ENCODE data around the gene ZSCAN5A. TPM values are rescaled to one million over a fixed set of nuclear protein-coding genes. Genes with fewer than 3 reads are reported as not detected.
"Not testable (repeated sequence)": the region's sequence is repeated elsewhere in the genome, so short reads cannot be mapped to it uniquely, and the experiment has no call there.

Gene ZSCAN5A
- polyA plus RNA-seq (2013, experiment 1 of 2) = 5.1 TPM
- polyA plus RNA-seq (2013, experiment 2 of 2) = 7.7 TPM

GRCh38 chr19:56314381-56315076, at the start of gene ZSCAN5A:
ZSCAN5A (minus strand) TSS chr19:56314839; CDS start chr19:56225046, 89,793 bp downstream.
- peak within 1 kb of the TSS; percentile 98 for H3K27ac ChIP-seq (ENCODE audit: low read depth, low read length, severe bottlenecking)
- H3K36me3 ChIP-seq (ENCODE audit: control insufficient read depth, insufficient read depth, low read length) = peaks cover 29% of the 10 kb centered on the region
- WGBS, 2 experiments (ENCODE audit: insufficient coverage in 2 of 2) = 0% methylated on average over 34 to 44 of the region's 47 CpGs
- peak within 1 kb of the TSS; percentile 59 for H3K4me3 ChIP-seq (ENCODE audit: extremely low read depth, insufficient read depth, low read length, poor library complexity, severe bottlenecking)
- no peaks in the 10 kb centered on the region for H3K4me1 ChIP-seq (ENCODE audit: control insufficient read depth, insufficient read depth, low read length, poor library complexity, severe bottlenecking)
- no peaks in the 10 kb centered on the region for H3K9me3 ChIP-seq (ENCODE audit: control insufficient read depth, low read length)

GRCh38 chr19:56360841-56361240, 46.2 kb upstream of the ZSCAN5A start:
- Histone ChIP-seq H3K9me3 (ENCODE audit: control insufficient read depth, low read length) (peaks cover 3% of the 10 kb centered on the region), H3K36me3 (ENCODE audit: control insufficient read depth, insufficient read depth, low read length) (no peaks in the 10 kb centered on the region), H3K4me3 (ENCODE audit: extremely low read depth, insufficient read depth, low read length, poor library complexity, severe bottlenecking) (no peak overlapping the region), H3K27ac (ENCODE audit: low read depth, low read length, severe bottlenecking) (no peak overlapping the region), H3K4me1 (ENCODE audit: control insufficient read depth, insufficient read depth, low read length, poor library complexity, severe bottlenecking) (no peaks in the 10 kb centered on the region)
- WGBS, 2 experiments (ENCODE audit: insufficient coverage in 2 of 2) = 56 to 83% methylated on average over 1 of the region's 2 CpGs

GRCh38 chr19:56356944-56357343, 42.3 kb upstream of the ZSCAN5A start:
- Histone ChIP-seq H3K9me3 (ENCODE audit: control insufficient read depth, low read length) (peaks cover 5% of the 10 kb centered on the region), H3K27ac (ENCODE audit: low read depth, low read length, severe bottlenecking) (no peak overlapping the region), H3K36me3 (ENCODE audit: control insufficient read depth, insufficient read depth, low read length) (no peaks in the 10 kb centered on the region), H3K4me3 (ENCODE audit: extremely low read depth, insufficient read depth, low read length, poor library complexity, severe bottlenecking) (no peak overlapping the region), H3K4me1 (ENCODE audit: control insufficient read depth, insufficient read depth, low read length, poor library complexity, severe bottlenecking) (no peaks in the 10 kb centered on the region)
- 80% methylated on average over 1 of the region's 2 CpGs; no CpG with 5 or more reads in 1 of the 2 experiments for WGBS, 2 experiments (ENCODE audit: insufficient coverage in 2 of 2)

GRCh38 chr19:56355517-56355916, 40.9 kb upstream of the ZSCAN5A start:
- no CpG with 5 or more reads among the region's 1 CpG for WGBS, 2 experiments (ENCODE audit: insufficient coverage in 2 of 2)
- no peaks in the 10 kb centered on the region for H3K36me3 ChIP-seq (ENCODE audit: control insufficient read depth, insufficient read depth, low read length)

GRCh38 chr19:56351208-56351607, 36.6 kb upstream of the ZSCAN5A start:
- no peak overlapping the region for H3K27ac ChIP-seq (ENCODE audit: low read depth, low read length, severe bottlenecking)
- 61 to 68% methylated on average over 5 to 6 of the region's 6 CpGs for WGBS, 2 experiments (ENCODE audit: insufficient coverage in 2 of 2)
- no peaks in the 10 kb centered on the region for H3K4me1 ChIP-seq (ENCODE audit: control insufficient read depth, insufficient read depth, low read length, poor library complexity, severe bottlenecking)
- no peak overlapping the region for H3K4me3 ChIP-seq (ENCODE audit: extremely low read depth, insufficient read depth, low read length, poor library complexity, severe bottlenecking)
- no peaks in the 10 kb centered on the region for H3K36me3 ChIP-seq (ENCODE audit: control insufficient read depth, insufficient read depth, low read length)
- peaks cover 2% of the 10 kb centered on the region for H3K9me3 ChIP-seq (ENCODE audit: control insufficient read depth, low read length)

More at GRCh38 chr19:56355517-56355916, 40.9 kb upstream of the ZSCAN5A start:
- H3K9me3 ChIP-seq (ENCODE audit: control insufficient read depth, low read length) = peaks cover 5% of the 10 kb centered on the region
- no peaks in the 10 kb centered on the region for H3K4me1 ChIP-seq (ENCODE audit: control insufficient read depth, insufficient read depth, low read length, poor library complexity, severe bottlenecking)
- no peak overlapping the region for H3K27ac ChIP-seq (ENCODE audit: low read depth, low read length, severe bottlenecking)
- H3K4me3 ChIP-seq (ENCODE audit: extremely low read depth, insufficient read depth, low read length, poor library complexity, severe bottlenecking) = no peak overlapping the region

- no peak overlapping the region for H3K4me3 ChIP-seq (ENCODE audit: extremely low read depth, insufficient read depth, low read length, poor library complexity, severe bottlenecking)
- 30 to 33% methylated on average over 2 to 4 of the region's 8 CpGs for WGBS, 2 experiments (ENCODE audit: insufficient coverage in 2 of 2)
Measured at GRCh38 chr19:56350416-56351045, 35.9 kb upstream of the ZSCAN5A start.

GRCh38 chr19:56348289-56348877, 33.7 kb upstream of the ZSCAN5A start:
- Histone ChIP-seq H3K4me3 (ENCODE audit: extremely low read depth, insufficient read depth, low read length, poor library complexity, severe bottlenecking) (no peak overlapping the region), H3K27ac (ENCODE audit: low read depth, low read length, severe bottlenecking) (no peak overlapping the region), H3K4me1 (ENCODE audit: control insufficient read depth, insufficient read depth, low read length, poor library complexity, severe bottlenecking) (no peaks in the 10 kb centered on the region), H3K36me3 (ENCODE audit: control insufficient read depth, insufficient read depth, low read length) (no peaks in the 10 kb centered on the region), H3K9me3 (ENCODE audit: control insufficient read depth, low read length) (no peaks in the 10 kb centered on the region)
- 59 to 84% methylated on average over 3 to 4 of the region's 5 CpGs for WGBS, 2 experiments (ENCODE audit: insufficient coverage in 2 of 2)

More at GRCh38 chr19:56350416-56351045, 35.9 kb upstream of the ZSCAN5A start:
- Histone ChIP-seq H3K27ac (ENCODE audit: low read depth, low read length, severe bottlenecking) (no peak overlapping the region), H3K9me3 (ENCODE audit: control insufficient read depth, low read length) (peaks cover 2% of the 10 kb centered on the region), H3K36me3 (ENCODE audit: control insufficient read depth, insufficient read depth, low read length) (no peaks in the 10 kb centered on the region), H3K4me1 (ENCODE audit: control insufficient read depth, insufficient read depth, low read length, poor library complexity, severe bottlenecking) (no peaks in the 10 kb centered on the region)

GRCh38 chr19:56347163-56347778, 32.6 kb upstream of the ZSCAN5A start:
- Histone ChIP-seq H3K27ac (ENCODE audit: low read depth, low read length, severe bottlenecking) (no peak overlapping the region), H3K4me1 (ENCODE audit: control insufficient read depth, insufficient read depth, low read length, poor library complexity, severe bottlenecking) (no peaks in the 10 kb centered on the region), H3K9me3 (ENCODE audit: control insufficient read depth, low read length) (peaks cover 11% of the 10 kb centered on the region), H3K4me3 (ENCODE audit: extremely low read depth, insufficient read depth, low read length, poor library complexity, severe bottlenecking) (no peak overlapping the region), H3K36me3 (ENCODE audit: control insufficient read depth, insufficient read depth, low read length) (no peaks in the 10 kb centered on the region)
- 88 to 94% methylated on average over 6 to 7 of the region's 7 CpGs for WGBS, 2 experiments (ENCODE audit: insufficient coverage in 2 of 2)

GRCh38 chr19:56341948-56342347, 27.3 kb upstream of the ZSCAN5A start:
- Histone ChIP-seq H3K4me3 (ENCODE audit: extremely low read depth, insufficient read depth, low read length, poor library complexity, severe bottlenecking) (no peak overlapping the region), H3K27ac (ENCODE audit: low read depth, low read length, severe bottlenecking) (no peak overlapping the region), H3K9me3 (ENCODE audit: control insufficient read depth, low read length) (peaks cover 32% of the 10 kb centered on the region), H3K36me3 (ENCODE audit: control insufficient read depth, insufficient read depth, low read length) (no peaks in the 10 kb centered on the region), H3K4me1 (ENCODE audit: control insufficient read depth, insufficient read depth, low read length, poor library complexity, severe bottlenecking) (no peaks in the 10 kb centered on the region)

- not testable (repeated sequence) for H3K27ac ChIP-seq (ENCODE audit: low read depth, low read length, severe bottlenecking); H3K4me3 ChIP-seq (ENCODE audit: extremely low read depth, insufficient read depth, low read length, poor library complexity, severe bottlenecking); H3K4me1 ChIP-seq (ENCODE audit: control insufficient read depth, insufficient read depth, low read length, poor library complexity, severe bottlenecking); H3K36me3 ChIP-seq (ENCODE audit: control insufficient read depth, insufficient read depth, low read length)
- H3K9me3 ChIP-seq (ENCODE audit: control insufficient read depth, low read length) = peaks cover 32% of the 10 kb centered on the region
- WGBS, 2 experiments (ENCODE audit: insufficient coverage in 2 of 2) = 83 to 100% methylated on average over 1 of the region's 10 CpGs
Measured at GRCh38 chr19:56339031-56339430, 24.4 kb upstream of the ZSCAN5A start.
